SK-N-SH treated with all-trans-retinoic acid at 6 μM for 48 hours (cell line): ENCODE data around the gene LMNTD2.

Experiments
- ARNTL ChIP-seq: fragments of 450-650 bp; formaldehyde crosslinking; IDR thresholded peaks from 2 replicates; pipeline ENCODE4 v1.5.0; 2020; ENCODE audit warnings: low read depth, mild to moderate bottlenecking, moderate library complexity, borderline replicate concordance
- BACH2 ChIP-seq: fragments of 250-450 bp; sonication (Bioruptor Pico); IDR thresholded peaks from 2 replicates; pipeline ENCODE4 v1.9.0; 2021; ENCODE audit warnings: mild to moderate bottlenecking, borderline replicate concordance
- ESRRG ChIP-seq: fragments of 250-450 bp; sonication (Bioruptor Pico); IDR thresholded peaks from 2 replicates; pipeline ENCODE4 v1.6.1; 2021; ENCODE audit warnings: mild to moderate bottlenecking
- SNAI2 ChIP-seq: fragments of 250-450 bp; sonication (Bioruptor Pico); IDR thresholded peaks from 2 replicates; pipeline ENCODE4 v1.5.0; 2020; ENCODE audit warnings: mild to moderate bottlenecking, moderate library complexity
- TOX ChIP-seq: fragments of 250-450 bp; sonication (Bioruptor Pico); IDR thresholded peaks from 2 replicates; pipeline ENCODE4 v1.8.0; 2021; ENCODE audit warnings: mild to moderate bottlenecking, moderate library complexity, borderline replicate concordance
- ZC3H10 ChIP-seq: fragments of 250-450 bp; sonication (Bioruptor Pico); IDR thresholded peaks from 2 replicates; pipeline ENCODE4 v1.5.1; 2021; ENCODE audit warnings: mild to moderate bottlenecking, moderate library complexity
- ZFP3 ChIP-seq: fragments of 250-450 bp; sonication (Bioruptor Pico); IDR thresholded peaks from 2 replicates; pipeline ENCODE4 v1.5.0; 2020; ENCODE audit warnings: mild to moderate bottlenecking, moderate library complexity
- ZFP30 ChIP-seq: fragments of 450-650 bp; formaldehyde crosslinking; IDR thresholded peaks from 2 replicates; pipeline ENCODE4 v1.5.0; 2022; ENCODE audit warnings: mild to moderate bottlenecking, moderate library complexity
- ZNF8 ChIP-seq: fragments of 450-650 bp; formaldehyde crosslinking; IDR thresholded peaks from 2 replicates; pipeline ENCODE4 v1.5.0; 2020; ENCODE audit warnings: mild to moderate bottlenecking, moderate library complexity
- TF ChIP-seq, protein P1 (sequence below): fragments of 250-450 bp; sonication (Bioruptor Pico); IDR thresholded peaks from 2 replicates; pipeline ENCODE4 v1.8.0; 2020; ENCODE audit warnings: mild to moderate bottlenecking, moderate library complexity, borderline replicate concordance
- TF ChIP-seq, protein P2 (sequence below): fragments of 250-450 bp; sonication (Bioruptor Pico); IDR thresholded peaks from 2 replicates; pipeline ENCODE4 v1.5.1; 2021; ENCODE audit warnings: mild to moderate bottlenecking, moderate library complexity
- TF ChIP-seq, protein P3 (sequence below): fragments of 250-450 bp; sonication (Bioruptor Pico); IDR thresholded peaks from 2 replicates; pipeline ENCODE4 v1.8.0; 2021; ENCODE audit warnings: low read depth, mild to moderate bottlenecking, moderate library complexity, borderline replicate concordance
- TF ChIP-seq, protein P4 (sequence below): fragments of 250-450 bp; sonication (Bioruptor Pico); IDR thresholded peaks from 2 replicates; pipeline ENCODE4 v1.5.0; 2020; ENCODE audit warnings: mild to moderate bottlenecking, moderate library complexity
- TF ChIP-seq, protein P5 (sequence below): fragments of 250-450 bp; sonication (Bioruptor Pico); IDR thresholded peaks from 2 replicates; pipeline ENCODE4 v1.5.1; 2020; ENCODE audit warnings: low read depth, mild to moderate bottlenecking, moderate library complexity

DNA sequence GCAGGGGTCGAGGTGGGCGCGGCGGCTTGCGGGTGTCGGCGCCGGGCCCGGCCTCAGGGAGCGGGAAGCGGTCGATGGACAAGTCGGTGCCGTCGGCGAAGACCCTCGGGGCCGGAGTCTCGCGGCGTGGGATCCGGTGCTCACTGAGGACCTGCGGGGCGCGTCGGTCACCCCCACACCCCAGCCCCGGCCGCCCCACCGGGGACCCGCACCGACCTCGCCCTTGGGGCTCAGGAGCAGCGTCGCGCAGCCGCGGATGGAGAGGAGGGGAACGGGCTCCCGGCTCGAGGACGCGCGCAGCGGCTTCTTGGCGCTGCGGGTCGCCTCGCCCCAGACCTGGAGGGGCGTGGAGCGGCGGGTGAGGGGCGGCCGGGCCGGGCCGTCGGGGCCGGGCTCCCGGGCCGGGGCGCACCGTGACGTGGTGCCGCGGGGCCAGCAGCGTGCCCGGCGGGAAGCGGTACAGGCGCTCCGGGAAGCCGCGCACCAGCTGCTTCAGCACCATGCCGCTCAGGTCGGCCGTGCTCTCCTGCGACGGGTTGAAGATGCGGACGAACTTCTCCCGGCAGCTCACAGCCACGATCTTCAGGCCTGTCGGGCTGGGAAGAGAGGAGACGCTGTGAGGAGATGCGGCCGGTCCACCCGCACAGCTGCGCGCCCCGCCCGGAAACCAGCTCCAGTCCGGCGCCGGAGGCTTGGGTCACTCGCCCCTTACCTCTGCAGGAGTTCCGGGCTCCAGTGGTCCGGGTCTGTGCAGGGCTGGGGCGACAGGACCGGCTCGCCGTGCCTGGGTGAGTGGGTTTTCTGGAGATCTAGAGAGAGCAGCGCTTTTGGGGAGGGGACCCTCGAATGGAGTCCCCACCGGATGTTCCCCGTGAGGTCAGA is 4.5 kb downstream of the LMNTD2 start:
- TF ChIP-seq ZFP3 (CRISPR knock-in tag) (no peak), ARNTL (no peak), ZFP30 (no peak), BACH2 (CRISPR knock-in tag) (no peak), TOX (no peak), SNAI2 (no peak), ZNF8 (CRISPR knock-in tag) (no peak), ZC3H10 (CRISPR knock-in tag) (no peak), ESRRG (no peak)
- TF ChIP-seq, protein P1, sequence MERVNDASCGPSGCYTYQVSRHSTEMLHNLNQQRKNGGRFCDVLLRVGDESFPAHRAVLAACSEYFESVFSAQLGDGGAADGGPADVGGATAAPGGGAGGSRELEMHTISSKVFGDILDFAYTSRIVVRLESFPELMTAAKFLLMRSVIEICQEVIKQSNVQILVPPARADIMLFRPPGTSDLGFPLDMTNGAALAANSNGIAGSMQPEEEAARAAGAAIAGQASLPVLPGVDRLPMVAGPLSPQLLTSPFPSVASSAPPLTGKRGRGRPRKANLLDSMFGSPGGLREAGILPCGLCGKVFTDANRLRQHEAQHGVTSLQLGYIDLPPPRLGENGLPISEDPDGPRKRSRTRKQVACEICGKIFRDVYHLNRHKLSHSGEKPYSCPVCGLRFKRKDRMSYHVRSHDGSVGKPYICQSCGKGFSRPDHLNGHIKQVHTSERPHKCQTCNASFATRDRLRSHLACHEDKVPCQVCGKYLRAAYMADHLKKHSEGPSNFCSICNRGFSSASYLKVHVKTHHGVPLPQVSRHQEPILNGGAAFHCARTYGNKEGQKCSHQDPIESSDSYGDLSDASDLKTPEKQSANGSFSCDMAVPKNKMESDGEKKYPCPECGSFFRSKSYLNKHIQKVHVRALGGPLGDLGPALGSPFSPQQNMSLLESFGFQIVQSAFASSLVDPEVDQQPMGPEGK (CRISPR knock-in tag) = no peak
- TF ChIP-seq, protein P2, sequence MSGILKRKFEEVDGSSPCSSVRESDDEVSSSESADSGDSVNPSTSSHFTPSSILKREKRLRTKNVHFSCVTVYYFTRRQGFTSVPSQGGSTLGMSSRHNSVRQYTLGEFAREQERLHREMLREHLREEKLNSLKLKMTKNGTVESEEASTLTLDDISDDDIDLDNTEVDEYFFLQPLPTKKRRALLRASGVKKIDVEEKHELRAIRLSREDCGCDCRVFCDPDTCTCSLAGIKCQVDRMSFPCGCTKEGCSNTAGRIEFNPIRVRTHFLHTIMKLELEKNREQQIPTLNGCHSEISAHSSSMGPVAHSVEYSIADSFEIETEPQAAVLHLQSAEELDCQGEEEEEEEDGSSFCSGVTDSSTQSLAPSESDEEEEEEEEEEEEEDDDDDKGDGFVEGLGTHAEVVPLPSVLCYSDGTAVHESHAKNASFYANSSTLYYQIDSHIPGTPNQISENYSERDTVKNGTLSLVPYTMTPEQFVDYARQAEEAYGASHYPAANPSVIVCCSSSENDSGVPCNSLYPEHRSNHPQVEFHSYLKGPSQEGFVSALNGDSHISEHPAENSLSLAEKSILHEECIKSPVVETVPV (CRISPR knock-in tag) = no peak
- TF ChIP-seq, protein P3, sequence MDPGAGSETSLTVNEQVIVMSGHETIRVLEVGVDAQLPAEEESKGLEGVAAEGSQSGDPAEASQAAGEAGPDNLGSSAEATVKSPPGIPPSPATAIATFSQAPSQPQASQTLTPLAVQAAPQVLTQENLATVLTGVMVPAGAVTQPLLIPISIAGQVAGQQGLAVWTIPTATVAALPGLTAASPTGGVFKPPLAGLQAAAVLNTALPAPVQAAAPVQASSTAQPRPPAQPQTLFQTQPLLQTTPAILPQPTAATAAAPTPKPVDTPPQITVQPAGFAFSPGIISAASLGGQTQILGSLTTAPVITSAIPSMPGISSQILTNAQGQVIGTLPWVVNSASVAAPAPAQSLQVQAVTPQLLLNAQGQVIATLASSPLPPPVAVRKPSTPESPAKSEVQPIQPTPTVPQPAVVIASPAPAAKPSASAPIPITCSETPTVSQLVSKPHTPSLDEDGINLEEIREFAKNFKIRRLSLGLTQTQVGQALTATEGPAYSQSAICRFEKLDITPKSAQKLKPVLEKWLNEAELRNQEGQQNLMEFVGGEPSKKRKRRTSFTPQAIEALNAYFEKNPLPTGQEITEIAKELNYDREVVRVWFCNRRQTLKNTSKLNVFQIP (CRISPR knock-in tag) = no peak
- TF ChIP-seq, protein P4, sequence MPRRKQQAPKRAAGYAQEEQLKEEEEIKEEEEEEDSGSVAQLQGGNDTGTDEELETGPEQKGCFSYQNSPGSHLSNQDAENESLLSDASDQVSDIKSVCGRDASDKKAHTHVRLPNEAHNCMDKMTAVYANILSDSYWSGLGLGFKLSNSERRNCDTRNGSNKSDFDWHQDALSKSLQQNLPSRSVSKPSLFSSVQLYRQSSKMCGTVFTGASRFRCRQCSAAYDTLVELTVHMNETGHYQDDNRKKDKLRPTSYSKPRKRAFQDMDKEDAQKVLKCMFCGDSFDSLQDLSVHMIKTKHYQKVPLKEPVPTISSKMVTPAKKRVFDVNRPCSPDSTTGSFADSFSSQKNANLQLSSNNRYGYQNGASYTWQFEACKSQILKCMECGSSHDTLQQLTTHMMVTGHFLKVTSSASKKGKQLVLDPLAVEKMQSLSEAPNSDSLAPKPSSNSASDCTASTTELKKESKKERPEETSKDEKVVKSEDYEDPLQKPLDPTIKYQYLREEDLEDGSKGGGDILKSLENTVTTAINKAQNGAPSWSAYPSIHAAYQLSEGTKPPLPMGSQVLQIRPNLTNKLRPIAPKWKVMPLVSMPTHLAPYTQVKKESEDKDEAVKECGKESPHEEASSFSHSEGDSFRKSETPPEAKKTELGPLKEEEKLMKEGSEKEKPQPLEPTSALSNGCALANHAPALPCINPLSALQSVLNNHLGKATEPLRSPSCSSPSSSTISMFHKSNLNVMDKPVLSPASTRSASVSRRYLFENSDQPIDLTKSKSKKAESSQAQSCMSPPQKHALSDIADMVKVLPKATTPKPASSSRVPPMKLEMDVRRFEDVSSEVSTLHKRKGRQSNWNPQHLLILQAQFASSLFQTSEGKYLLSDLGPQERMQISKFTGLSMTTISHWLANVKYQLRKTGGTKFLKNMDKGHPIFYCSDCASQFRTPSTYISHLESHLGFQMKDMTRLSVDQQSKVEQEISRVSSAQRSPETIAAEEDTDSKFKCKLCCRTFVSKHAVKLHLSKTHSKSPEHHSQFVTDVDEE (CRISPR knock-in tag) = no peak
- TF ChIP-seq, protein P5, sequence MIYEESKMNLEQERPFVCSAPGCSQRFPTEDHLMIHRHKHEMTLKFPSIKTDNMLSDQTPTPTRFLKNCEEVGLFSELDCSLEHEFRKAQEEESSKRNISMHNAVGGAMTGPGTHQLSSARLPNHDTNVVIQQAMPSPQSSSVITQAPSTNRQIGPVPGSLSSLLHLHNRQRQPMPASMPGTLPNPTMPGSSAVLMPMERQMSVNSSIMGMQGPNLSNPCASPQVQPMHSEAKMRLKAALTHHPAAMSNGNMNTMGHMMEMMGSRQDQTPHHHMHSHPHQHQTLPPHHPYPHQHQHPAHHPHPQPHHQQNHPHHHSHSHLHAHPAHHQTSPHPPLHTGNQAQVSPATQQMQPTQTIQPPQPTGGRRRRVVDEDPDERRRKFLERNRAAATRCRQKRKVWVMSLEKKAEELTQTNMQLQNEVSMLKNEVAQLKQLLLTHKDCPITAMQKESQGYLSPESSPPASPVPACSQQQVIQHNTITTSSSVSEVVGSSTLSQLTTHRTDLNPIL (CRISPR knock-in tag) = no peak
